ENCODE measurements around the gene SFMBT1.

- TF ChIP-seq POLR2A (IDR thresholded peaks at IDR 0.05) (no peak), CTCF (IDR thresholded peaks at IDR 0.05) (peak in 2 of 4 donors; percentile 4 to 14)
Measured at GRCh38 chr3:52892625-52893311, 153.1 kb downstream of the SFMBT1 start.

Data from right lobe of liver (tissue), 4 donors.